ENCODE data around the gene FAM117A.
"Not testable (repeated sequence)": the region's sequence is repeated elsewhere in the genome, so short reads cannot be mapped to it uniquely, and the experiment has no call there.

Gene FAM117A

GRCh38 chr17:49677933-49678847 lies 85.7 kb downstream of the FAM117A start, which contains the start of gene SPOP:
SPOP (minus strand) TSS chr17:49678097; CDS start chr17:49622810, 55,287 bp downstream.
- DNase-seq (ENCODE audit: low spot score), result peak; percentile 98

DNA sequence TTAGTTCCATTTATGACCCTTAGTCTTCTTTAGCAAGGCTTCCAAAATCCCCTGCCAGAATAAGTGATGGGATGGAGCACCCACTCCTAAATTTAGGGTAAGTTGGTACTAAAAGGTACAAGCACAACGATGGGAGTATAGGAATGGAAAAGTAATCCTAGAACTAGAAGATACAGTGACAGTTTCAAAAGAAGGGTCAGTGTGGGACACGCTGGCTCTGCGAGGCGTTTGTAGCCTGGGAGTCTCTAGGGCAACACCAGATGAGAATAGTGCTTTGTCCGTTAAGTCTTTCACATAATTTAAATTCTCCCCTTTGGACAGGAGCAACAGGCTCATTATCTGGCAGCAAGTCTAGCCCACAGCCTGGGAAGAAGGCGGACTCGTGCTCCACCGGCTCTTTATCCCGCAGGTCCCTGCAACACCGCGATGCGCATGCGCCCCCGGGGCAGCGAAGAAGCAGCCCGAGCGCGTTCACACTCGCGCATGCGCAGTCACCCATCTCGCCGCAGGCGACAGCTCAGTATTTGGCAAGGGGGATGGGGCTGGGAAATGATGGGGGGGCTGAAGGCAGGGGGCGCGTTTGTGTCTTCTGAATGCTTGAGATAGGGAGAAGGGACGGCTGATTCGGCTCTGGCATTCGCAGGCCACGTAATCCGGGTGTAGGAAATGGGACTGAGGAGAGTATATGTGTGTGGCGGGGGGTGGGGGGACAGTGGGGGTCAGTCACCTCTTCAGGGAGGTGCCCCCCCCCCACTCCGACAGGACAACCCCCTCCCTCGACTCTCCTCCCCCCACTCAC lies 86.6 kb downstream of the FAM117A start:
- DNase-seq (ENCODE audit: low spot score), result peak; percentile 99

DNA sequence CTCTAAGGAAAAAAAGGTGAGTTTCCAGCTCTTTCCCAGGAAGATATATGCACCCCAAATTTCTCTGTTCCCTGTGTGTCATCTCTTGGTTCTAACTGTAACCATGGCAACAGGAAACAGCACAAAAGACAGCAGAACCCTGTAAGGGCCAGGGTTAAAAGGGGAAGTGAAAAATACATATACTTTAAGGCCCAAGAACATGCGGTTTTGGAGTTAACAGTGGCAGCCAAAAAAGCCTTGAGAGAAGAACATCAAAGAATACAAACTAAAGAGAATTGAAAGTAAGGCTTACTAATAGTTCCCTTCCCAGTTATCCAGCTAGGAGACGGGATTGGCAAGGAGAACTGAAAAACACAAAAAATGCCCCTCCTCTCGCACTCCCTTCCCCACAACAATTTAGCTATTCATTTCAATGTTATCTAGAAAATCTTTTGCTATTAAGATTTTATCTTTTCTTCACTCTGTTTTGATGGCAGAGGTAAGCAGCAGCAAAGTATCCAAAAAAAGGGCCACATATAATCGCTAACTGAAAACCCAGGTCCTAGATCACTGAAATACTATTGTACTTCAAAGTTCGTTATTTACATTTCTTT lies 87.6 kb downstream of the FAM117A start:
- DNase-seq (ENCODE audit: low spot score), result peak; percentile 27

GRCh38 chr17:49674507-49674906 lies 89.4 kb downstream of the FAM117A start:
- DNase-seq (ENCODE audit: low spot score), result no peak

- not testable (repeated sequence) for DNase-seq (ENCODE audit: low spot score)
These were observed 90.3 kb downstream of the FAM117A start for GRCh38 chr17:49673679-49674078.

DNA sequence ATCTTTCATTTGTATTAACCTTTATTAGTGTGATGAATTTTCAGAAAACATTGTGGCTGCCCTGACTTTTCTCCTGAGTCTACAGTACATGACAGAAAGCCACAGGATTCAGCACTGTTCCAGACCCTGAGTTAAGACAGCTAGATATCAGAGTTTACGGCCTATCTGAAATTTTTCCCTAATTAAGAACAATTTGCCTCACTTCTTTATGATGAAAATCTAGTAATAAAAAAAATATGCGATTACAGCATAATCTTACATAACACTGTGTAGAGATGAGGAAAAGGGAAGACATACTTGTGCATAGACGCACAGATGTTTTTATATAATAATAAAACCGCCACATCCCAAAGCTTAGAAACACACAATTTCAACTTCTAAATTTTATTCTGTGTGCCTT lies 93.3 kb downstream of the FAM117A start:
- DNase-seq (ENCODE audit: low spot score), result no peak

DNA sequence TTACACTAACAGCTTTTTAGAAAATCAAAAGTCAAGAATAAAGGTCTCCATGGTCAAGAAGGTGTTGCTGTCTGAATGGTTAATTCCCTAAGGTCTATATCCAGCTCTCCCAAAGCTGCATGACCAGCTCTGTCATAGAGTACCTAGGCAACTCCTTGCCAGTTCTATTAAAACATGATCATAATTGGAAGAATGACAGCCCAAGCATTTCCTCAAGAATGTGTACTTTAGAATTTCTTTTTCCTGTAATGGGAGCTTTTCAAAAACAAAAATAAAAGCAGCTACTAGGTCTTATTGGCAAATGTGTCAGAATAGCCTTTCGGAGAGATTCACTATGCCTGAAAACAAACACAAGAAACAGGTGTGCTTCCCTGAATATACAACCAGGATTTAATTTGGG lies 93.9 kb downstream of the FAM117A start:
- DNase-seq (ENCODE audit: low spot score), result no peak

DNA sequence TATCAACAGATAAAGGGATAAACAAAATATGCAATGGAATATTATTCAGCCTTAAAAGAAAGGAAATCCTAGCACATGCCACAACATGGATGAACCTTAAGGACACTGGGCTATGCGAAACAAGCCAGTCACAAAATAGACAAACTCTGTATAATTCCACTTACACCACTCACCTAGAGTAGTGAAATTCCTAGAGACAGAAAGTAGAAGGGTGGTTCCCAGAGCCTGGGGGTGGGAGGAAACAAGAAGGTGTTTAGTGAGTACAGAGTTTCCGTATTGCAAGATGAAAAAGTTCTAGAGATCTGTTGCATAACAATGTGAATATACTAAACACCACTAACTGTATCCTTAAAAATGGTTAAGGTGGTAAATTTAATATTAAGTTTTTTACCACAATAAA lies 96.1 kb downstream of the FAM117A start:
- DNase-seq (ENCODE audit: low spot score), result no peak

GRCh38 chr17:49664706-49665211 lies 99.2 kb downstream of the FAM117A start:
- DNase-seq (ENCODE audit: low spot score), result no peak
